ENCODE measurements around the gene RAPGEF1. TPM values are rescaled to one million over a fixed set of nuclear protein-coding genes. Genes with fewer than 3 reads are reported as not detected.
A peak's percentile ranks its signal among the peaks of the same experiment; 100 is the strongest.

RAPGEF1 gene
- total RNA-seq, 1 donor from 2014 or later: 168 TPM

DNA sequence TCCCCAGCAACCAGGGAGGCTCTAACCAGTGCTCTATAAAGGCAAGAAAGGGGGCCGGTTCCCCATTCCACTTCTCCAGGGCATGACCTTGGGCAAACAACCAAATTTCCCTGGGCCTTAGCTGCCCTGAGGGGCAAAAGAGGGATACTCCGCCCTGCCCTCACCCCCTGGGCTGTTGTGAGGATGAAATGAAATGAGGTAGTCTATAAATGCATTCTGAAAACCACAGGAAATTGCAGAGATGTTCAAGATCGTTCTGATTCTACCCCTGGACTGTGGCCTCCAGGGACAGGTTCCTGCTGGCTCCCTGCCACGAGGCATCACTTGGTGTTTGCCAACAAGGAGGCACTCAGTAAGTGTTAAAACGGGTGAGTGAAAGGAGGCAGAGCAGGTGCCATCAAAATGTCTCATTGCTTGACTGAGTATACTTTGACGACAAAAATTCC is 5.7 kb downstream of the RAPGEF1 start:
- no peak for DNase-seq (ENCODE audit: low spot score)
- no peaks in the 10 kb centered on the region for H3K27me3 Mint-ChIP-seq (ENCODE audit: insufficient read depth)

DNA sequence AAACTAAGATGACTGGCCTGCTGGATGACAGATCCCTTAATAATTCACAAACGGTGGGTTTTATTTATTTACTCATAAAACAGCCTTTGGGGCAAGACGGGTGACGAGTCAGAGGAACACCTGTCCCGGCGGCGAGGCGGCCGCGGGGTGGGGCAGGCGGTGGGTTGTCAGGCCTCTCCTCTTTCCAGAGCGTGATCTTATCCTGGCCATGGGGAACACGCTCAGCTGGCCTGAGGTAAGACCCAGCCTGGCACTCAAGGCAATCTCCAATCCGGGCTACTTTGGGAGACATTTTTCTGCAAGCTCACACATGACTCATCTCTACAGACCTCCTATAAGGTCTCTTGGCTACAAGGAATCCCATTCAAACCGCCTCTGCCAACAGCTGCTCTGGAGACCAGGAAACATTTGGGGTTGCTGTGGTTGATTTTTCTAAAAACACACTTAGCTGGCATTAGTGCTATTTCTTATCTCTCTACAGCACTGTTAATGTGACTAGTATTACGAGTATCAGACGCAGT is 6.3 kb downstream of the RAPGEF1 start:
- H3K27me3 Mint-ChIP-seq (ENCODE audit: insufficient read depth): no peaks in the 10 kb centered on the region
- peak overlapping the region; percentile 96 for H3K27ac Mint-ChIP-seq
- H3K9me3 Mint-ChIP-seq: no peaks in the 10 kb centered on the region
- intact Hi-C loops (cut with micrococcal nuclease): loop anchor here (5.0 kb wide), 2 partner anchors 231 to 336 kb away; partner anchors contain the start of gene POMT1
- peak overlapping the region; percentile 73 for H3K4me3 Mint-ChIP-seq
- peaks cover 84% of the 10 kb centered on the region for H3K4me1 Mint-ChIP-seq (ENCODE audit: low read depth)
- no peak for DNase-seq (ENCODE audit: low spot score)
- H3K36me3 Mint-ChIP-seq (ENCODE audit: low read depth): peaks cover 34% of the 10 kb centered on the region

More for the DNA sequence above, 5.7 kb downstream of the RAPGEF1 start:
- intact Hi-C loops (cut with micrococcal nuclease): loop anchor here (5.0 kb wide), 2 partner anchors 232 to 337 kb away; partner anchors contain the start of gene POMT1
- no peaks in the 10 kb centered on the region for H3K9me3 Mint-ChIP-seq
- peaks cover 84% of the 10 kb centered on the region for H3K4me1 Mint-ChIP-seq (ENCODE audit: low read depth)
- peaks cover 34% of the 10 kb centered on the region for H3K36me3 Mint-ChIP-seq (ENCODE audit: low read depth)
- peak overlapping the region; percentile 73 for H3K4me3 Mint-ChIP-seq
- peak overlapping the region; percentile 96 for H3K27ac Mint-ChIP-seq

DNA sequence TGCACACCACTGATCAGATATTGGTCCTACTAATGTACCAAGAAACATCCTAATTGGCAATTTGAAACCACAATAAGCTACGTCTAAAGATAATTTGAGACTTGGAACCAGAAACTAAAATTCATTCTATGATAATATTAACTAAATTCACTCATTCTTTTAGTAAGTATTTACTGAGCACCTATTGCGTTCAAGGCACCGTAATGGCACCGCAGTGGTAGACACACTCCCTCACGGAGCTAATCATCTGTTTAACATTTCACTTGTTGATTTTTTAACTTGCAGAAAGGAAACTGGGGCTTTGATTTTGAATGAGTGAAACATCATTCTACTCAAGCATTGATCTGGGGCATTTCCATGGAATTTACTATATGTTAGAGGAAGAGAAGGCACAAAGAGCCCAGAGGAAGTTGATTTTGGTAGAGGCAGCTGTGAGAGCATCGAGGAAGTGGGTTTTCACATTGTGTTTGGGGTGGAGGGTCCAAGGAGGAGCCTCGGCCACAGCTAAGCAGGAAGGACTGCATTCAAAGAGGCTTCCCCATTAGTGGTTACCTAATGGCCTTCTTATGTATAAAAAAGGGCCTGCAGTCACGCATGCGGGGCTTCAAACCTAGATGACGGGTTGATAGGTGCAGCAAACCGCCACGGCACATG is 7.1 kb downstream of the RAPGEF1 start:
- Mint-ChIP-seq H3K4me1 (ENCODE audit: low read depth) (peaks cover 88% of the 10 kb centered on the region), H3K27me3 (ENCODE audit: insufficient read depth) (no peaks in the 10 kb centered on the region), H3K27ac (peak overlapping the region; percentile 96), H3K9me3 (no peaks in the 10 kb centered on the region), H3K4me3 (peak overlapping the region; percentile 73), H3K36me3 (ENCODE audit: low read depth) (peaks cover 34% of the 10 kb centered on the region)
- no peak for DNase-seq (ENCODE audit: low spot score)
- intact Hi-C loops (cut with micrococcal nuclease): loop anchor here (5.0 kb wide), 2 partner anchors 230 to 335 kb away; partner anchors contain the start of gene POMT1

DNA sequence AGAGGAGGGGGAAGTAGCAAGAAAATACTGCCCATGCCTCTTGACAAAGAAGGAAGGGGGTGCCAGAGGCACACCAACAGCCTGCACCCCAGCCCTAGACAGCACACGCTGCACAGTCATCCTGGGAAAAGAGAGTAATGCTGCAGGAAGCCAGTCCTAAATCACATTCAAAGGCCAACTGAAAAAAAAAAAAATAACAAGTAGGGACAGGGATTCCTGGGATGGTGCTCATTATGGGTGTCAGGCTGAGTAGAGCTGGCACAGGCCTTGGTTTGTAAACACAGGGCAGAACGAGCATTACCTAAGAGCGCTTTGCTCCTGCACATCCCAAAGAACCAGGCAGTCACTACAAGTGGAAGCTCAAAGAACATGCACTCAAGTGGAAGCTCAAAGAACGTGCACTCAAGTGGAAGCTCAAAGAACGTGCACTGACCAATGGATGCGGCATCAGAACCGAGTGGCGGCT is 7.8 kb downstream of the RAPGEF1 start:
- Mint-ChIP-seq H3K9me3 (no peaks in the 10 kb centered on the region), H3K4me1 (ENCODE audit: low read depth) (peaks cover 90% of the 10 kb centered on the region), H3K4me3 (peak overlapping the region; percentile 73), H3K36me3 (ENCODE audit: low read depth) (peaks cover 32% of the 10 kb centered on the region), H3K27ac (peak overlapping the region; percentile 96), H3K27me3 (ENCODE audit: insufficient read depth) (no peaks in the 10 kb centered on the region)
- DNase-seq (ENCODE audit: low spot score): no peak
- intact Hi-C loops (cut with micrococcal nuclease): loop anchor here (5.0 kb wide), 2 partner anchors 230 to 335 kb away; partner anchors contain the start of gene POMT1

DNA sequence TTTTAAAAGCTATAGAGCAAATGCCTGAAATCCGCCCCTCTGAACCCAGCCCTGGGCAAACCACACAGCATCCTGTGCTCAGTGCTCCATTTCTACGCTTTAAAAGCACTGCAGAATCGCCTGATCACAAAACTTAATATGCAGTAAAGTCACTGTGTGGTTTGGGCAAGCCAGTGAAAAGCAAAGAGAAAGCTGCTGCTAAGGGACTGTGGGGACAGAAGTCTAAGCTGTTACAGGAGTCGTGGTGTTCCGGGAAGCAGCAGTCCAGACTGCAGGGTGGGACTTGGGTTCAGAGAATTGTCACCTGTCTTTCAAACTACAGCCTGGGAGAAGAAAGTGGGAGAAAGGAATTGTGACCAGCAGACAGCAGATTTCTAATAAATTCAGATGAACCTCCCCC is 8.2 kb downstream of the RAPGEF1 start:
- H3K4me3 Mint-ChIP-seq: peak overlapping the region; percentile 73
- DNase-seq (ENCODE audit: low spot score): no peak
- H3K9me3 Mint-ChIP-seq: no peaks in the 10 kb centered on the region
- peak overlapping the region; percentile 96 for H3K27ac Mint-ChIP-seq
- intact Hi-C loops (cut with micrococcal nuclease): loop anchor here (5.0 kb wide), 2 partner anchors 229 to 334 kb away; partner anchors contain the start of gene POMT1
- no peaks in the 10 kb centered on the region for H3K27me3 Mint-ChIP-seq (ENCODE audit: insufficient read depth)
- H3K4me1 Mint-ChIP-seq (ENCODE audit: low read depth): peaks cover 90% of the 10 kb centered on the region
- peaks cover 29% of the 10 kb centered on the region for H3K36me3 Mint-ChIP-seq (ENCODE audit: low read depth)

DNA sequence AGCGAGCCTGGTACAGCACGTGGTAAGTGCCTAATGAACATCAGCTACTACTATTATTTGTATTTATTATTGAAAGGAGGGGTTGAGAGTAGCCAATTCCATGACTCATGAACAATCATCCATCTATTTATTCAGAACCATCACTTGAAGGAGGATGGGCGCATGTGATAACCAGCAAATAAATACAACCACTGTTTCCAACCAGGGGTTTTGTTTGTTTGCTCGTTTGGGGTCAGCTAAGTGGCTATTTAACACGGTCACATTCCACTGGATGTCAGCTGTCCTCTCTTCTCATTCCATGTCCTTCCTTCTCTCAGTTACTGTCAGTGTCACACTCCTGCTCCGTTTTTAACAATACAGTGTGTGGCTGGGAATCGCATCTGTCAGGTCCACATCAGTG is 8.6 kb downstream of the RAPGEF1 start:
- no peaks in the 10 kb centered on the region for H3K9me3 Mint-ChIP-seq
- H3K27ac Mint-ChIP-seq: peak overlapping the region; percentile 96
- H3K36me3 Mint-ChIP-seq (ENCODE audit: low read depth): peaks cover 25% of the 10 kb centered on the region
- intact Hi-C loops (cut with micrococcal nuclease): loop anchor here (5.0 kb wide), 2 partner anchors 229 to 334 kb away; partner anchors contain the start of gene POMT1
- peak overlapping the region; percentile 73 for H3K4me3 Mint-ChIP-seq
- H3K27me3 Mint-ChIP-seq (ENCODE audit: insufficient read depth): no peaks in the 10 kb centered on the region
- H3K4me1 Mint-ChIP-seq (ENCODE audit: low read depth): peaks cover 90% of the 10 kb centered on the region
- DNase-seq (ENCODE audit: low spot score): no peak

DNA sequence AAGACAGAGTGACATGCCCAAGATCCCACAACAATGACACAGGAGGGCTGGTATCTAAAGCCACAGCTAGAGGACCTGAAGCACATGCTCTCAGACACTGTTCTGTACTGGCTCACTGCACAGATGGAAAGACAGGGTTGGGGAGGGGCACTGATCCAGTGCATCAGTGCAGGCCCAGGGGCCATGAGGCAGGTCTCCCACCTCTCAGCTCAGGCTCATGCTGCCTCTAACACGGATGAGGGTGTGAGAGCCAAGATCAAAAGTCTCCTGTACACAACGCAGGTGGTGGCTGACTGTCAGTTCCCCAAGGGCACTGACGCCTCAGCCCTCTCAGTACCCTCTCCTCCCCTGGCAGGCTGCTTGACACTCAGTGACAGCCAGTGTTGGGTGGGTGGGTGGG is 10.9 kb downstream of the RAPGEF1 start:
- Mint-ChIP-seq H3K27me3 (ENCODE audit: insufficient read depth) (no peaks in the 10 kb centered on the region), H3K36me3 (ENCODE audit: low read depth) (peaks cover 15% of the 10 kb centered on the region), H3K9me3 (no peaks in the 10 kb centered on the region), H3K27ac (peak overlapping the region; percentile 99), H3K4me1 (ENCODE audit: low read depth) (peaks cover 87% of the 10 kb centered on the region), H3K4me3 (peak overlapping the region; percentile 81)
- intact Hi-C loops (cut with micrococcal nuclease): loop anchor here (1.0 to 5.0 kb wide), 10 partner anchors 9 to 623 kb away; partner anchors contain the start of genes FAM78A and SETX
- DNase-seq (ENCODE audit: low spot score): no peak

DNA sequence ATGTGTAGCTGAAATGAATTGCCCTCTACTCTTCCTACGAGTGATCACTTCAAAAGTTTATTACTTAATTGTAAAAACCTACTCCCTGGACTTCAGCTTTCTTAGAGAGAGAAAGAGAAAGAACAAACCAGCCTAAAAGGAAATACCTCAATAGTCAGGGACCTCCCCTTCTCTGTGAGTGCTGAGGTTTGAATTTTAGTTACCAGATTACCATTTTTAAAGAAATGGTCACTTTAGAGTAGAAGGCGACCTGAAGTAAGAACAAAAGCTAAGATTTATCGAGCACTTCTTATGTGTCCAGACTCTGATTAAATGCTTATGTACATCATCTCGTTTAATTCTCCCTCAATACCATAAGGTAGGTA is 11.3 kb downstream of the RAPGEF1 start:
- Mint-ChIP-seq H3K9me3 (no peaks in the 10 kb centered on the region), H3K4me3 (peak overlapping the region; percentile 81), H3K4me1 (ENCODE audit: low read depth) (peaks cover 87% of the 10 kb centered on the region), H3K27me3 (ENCODE audit: insufficient read depth) (no peaks in the 10 kb centered on the region), H3K27ac (peak overlapping the region; percentile 99), H3K36me3 (ENCODE audit: low read depth) (peaks cover 18% of the 10 kb centered on the region)
- DNase-seq (ENCODE audit: low spot score): no peak
- intact Hi-C loops (cut with micrococcal nuclease): loop anchor here (1.0 to 5.0 kb wide), 4 partner anchors 8 to 624 kb away; partner anchors contain the start of genes FAM78A and SETX

DNA sequence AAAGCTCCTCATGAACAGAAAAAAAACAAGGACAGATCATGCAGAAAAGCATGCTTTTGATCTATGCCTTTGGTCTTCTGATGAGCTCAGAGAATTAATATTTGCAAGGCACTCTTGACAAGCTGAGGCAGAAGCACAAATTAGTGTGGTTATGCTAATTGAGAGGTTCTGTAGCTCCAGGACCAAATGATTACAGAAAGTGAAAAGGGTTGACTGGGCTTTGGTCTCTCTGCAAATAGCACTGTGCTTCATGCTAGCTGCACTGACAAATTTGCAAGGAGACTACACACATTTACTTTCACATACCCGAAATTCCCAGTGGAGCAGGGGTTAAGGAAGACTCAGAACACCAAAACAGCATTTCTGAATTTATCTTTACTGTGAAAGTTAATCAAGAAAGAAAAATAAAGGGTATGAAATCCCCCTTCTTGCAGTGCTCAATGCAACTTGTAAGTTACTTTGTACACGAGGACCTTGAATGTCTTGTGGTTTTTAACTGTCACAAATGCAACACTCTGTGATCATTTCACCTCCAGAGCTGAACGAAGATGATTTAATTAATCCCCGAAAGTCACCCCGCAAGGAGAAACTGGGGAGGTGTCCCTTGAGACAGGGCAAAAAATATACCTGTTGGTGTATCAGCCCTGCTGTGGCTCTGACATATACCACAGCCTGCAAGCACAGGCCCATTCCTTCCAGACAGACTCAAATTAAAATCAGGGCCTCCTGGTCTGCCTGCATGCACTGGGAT is 11.9 kb downstream of the RAPGEF1 start:
- Mint-ChIP-seq H3K27me3 (ENCODE audit: insufficient read depth) (no peaks in the 10 kb centered on the region), H3K9me3 (no peaks in the 10 kb centered on the region), H3K4me1 (ENCODE audit: low read depth) (peaks cover 88% of the 10 kb centered on the region), H3K4me3 (peak overlapping the region; percentile 81), H3K36me3 (ENCODE audit: low read depth) (peaks cover 22% of the 10 kb centered on the region), H3K27ac (peak overlapping the region; percentile 99)
- no peak for DNase-seq (ENCODE audit: low spot score)
- intact Hi-C loops (cut with micrococcal nuclease): loop anchor here (1.0 to 5.0 kb wide), 4 partner anchors 8 to 624 kb away; partner anchors contain the start of genes FAM78A and SETX

DNA sequence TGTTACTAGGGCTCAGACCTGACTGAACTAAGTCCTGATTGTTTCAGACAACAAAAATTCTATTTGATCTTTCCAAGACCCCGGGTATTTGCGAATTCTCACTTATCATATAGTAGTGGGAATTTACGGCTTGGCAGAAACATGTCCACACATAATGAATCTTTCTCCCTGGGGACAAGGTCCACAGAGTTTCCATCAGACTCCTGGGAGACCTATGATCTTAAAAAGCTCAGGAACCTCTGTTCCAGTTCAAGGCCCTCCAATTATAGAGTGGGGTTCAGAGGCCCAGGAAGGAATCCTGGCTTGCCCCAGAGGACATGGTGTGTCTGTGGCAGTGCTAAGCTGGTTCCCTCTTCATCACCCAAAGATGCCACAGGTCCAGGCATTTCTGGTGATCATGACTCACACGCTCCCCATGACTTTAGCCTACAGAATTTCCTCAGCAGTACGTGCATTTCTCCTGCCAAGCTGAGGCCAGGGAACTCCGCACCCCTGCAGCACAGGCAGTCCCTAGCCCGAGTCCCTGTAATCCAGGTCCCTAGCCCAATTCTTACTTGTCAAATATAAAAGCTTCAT is 12.6 kb downstream of the RAPGEF1 start:
- intact Hi-C loops (cut with micrococcal nuclease): loop anchor here (5.0 kb wide), 2 partner anchors 450 to 625 kb away; partner anchors contain the start of genes FAM78A and SETX
- DNase-seq (ENCODE audit: low spot score): no peak
- Mint-ChIP-seq H3K4me1 (ENCODE audit: low read depth) (peaks cover 86% of the 10 kb centered on the region), H3K4me3 (peak overlapping the region; percentile 81), H3K9me3 (no peaks in the 10 kb centered on the region), H3K36me3 (ENCODE audit: low read depth) (peaks cover 21% of the 10 kb centered on the region), H3K27ac (peak overlapping the region; percentile 99), H3K27me3 (ENCODE audit: insufficient read depth) (no peaks in the 10 kb centered on the region)

DNA sequence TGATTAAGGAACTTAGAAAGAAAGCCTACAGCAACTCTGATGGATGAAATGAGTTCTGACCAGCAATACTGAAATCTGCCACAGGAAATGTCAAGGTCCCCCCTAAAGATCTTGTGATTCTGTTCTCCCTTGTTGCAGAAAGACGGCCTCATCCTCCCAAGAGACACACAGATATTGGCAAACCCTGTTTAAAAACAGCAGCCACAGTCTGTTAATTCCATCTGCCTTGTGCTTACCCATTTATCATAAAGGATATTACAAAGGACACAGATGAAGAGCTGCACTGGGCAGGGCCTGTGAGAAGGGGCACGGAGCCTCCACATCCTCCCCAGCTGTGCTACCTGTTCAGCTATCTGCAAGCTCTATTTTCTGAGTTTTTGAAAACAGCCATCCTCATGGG is 15.2 kb downstream of the RAPGEF1 start:
- H3K27me3 Mint-ChIP-seq (ENCODE audit: insufficient read depth): no peaks in the 10 kb centered on the region
- peak overlapping the region; percentile 31 for H3K4me3 Mint-ChIP-seq
- H3K27ac Mint-ChIP-seq: peak overlapping the region; percentile 85
- DNase-seq (ENCODE audit: low spot score): no peak
- H3K36me3 Mint-ChIP-seq (ENCODE audit: low read depth): peaks cover 28% of the 10 kb centered on the region
- no peaks in the 10 kb centered on the region for H3K9me3 Mint-ChIP-seq
- H3K4me1 Mint-ChIP-seq (ENCODE audit: low read depth): peaks cover 92% of the 10 kb centered on the region
- intact Hi-C loops (cut with micrococcal nuclease): loop anchor here (5.0 kb wide), 2 partner anchors 447 to 628 kb away; partner anchors contain the start of genes FAM78A and SETX

DNA sequence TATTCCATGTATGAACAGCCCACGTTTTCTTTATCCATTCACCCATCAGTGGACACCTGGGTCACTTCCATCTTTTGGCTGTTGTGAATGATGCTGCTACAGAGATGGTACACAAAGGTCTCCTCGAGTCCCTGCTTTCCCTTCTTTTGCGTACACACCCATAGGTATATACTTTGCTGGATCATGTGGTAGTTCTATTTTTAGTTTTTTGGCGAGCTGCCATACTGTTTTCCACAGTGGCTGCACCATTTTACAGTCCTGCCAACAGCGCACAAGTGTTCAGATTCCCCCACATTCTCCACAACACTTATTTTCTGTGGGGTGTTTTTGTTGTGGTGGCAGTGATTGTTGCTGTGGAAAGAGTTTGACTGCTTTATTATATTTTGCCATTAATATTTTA is 16.2 kb downstream of the RAPGEF1 start:
- no peak for DNase-seq (ENCODE audit: low spot score)
- intact Hi-C loops (cut with micrococcal nuclease): no loop called here
- Mint-ChIP-seq H3K4me1 (ENCODE audit: low read depth) (peaks cover 91% of the 10 kb centered on the region), H3K27ac (peak overlapping the region; percentile 59), H3K9me3 (no peaks in the 10 kb centered on the region), H3K36me3 (ENCODE audit: low read depth) (peaks cover 25% of the 10 kb centered on the region), H3K27me3 (ENCODE audit: insufficient read depth) (no peaks in the 10 kb centered on the region), H3K4me3 (no peak overlapping the region)
